ENCODE data around the gene ARHGAP26. TPM values are rescaled to one million over a fixed set of nuclear protein-coding genes. Genes with fewer than 3 reads are reported as not detected.

The ARHGAP26 gene
- total and polyA plus RNA-seq, 4 donors, result 1.8 to 16.7 (median 4.1) TPM

- H3K27ac ChIP-seq (ENCODE audit: low read depth in 1 of 2, low read length in 2 of 2), result no peak overlapping the region
- no peak overlapping the region for H3K9ac ChIP-seq (ENCODE audit: low read depth in 1 of 2, low read length in 2 of 2)
- no peaks in the 10 kb centered on the region for H3K27me3 ChIP-seq (ENCODE audit: control insufficient read depth in 4 of 4, insufficient read depth in 4 of 4, low read length in 3 of 4)
- H3K4me1 ChIP-seq (ENCODE audit: control insufficient read depth in 4 of 4, insufficient read depth in 4 of 4, low read length in 3 of 4), result peaks cover 0 to 3% (median 0%) of the 10 kb centered on the region in 4 donors
- no peak for TF ChIP-seq HNF4A (conservative IDR thresholded peaks at IDR 0.05)
- TF ChIP-seq TAF1 (conservative IDR thresholded peaks at IDR 0.05), result no peak
- TF ChIP-seq MAX (IDR thresholded peaks at IDR 0.05), result no peak
- TF ChIP-seq RXRA (IDR thresholded peaks at IDR 0.05), result no peak
- no peak for TF ChIP-seq ZBTB33 (IDR thresholded peaks at IDR 0.05)
- no peak for TF ChIP-seq HNF4G (IDR thresholded peaks at IDR 0.05)
- no peak for TF ChIP-seq REST (IDR thresholded peaks at IDR 0.05)
- TF ChIP-seq YY1 (IDR thresholded peaks at IDR 0.05), result no peak
- TF ChIP-seq RAD21 (IDR thresholded peaks at IDR 0.05), result no peak
- TF ChIP-seq JUND (IDR thresholded peaks at IDR 0.05), result no peak
- no peak for TF ChIP-seq NR2F2 (IDR thresholded peaks at IDR 0.05)
- TF ChIP-seq GABPA (IDR thresholded peaks at IDR 0.05 in 1 of 2, conservative IDR thresholded peaks at IDR 0.05 in 1 of 2), result no peak
- TF ChIP-seq, protein P1, sequence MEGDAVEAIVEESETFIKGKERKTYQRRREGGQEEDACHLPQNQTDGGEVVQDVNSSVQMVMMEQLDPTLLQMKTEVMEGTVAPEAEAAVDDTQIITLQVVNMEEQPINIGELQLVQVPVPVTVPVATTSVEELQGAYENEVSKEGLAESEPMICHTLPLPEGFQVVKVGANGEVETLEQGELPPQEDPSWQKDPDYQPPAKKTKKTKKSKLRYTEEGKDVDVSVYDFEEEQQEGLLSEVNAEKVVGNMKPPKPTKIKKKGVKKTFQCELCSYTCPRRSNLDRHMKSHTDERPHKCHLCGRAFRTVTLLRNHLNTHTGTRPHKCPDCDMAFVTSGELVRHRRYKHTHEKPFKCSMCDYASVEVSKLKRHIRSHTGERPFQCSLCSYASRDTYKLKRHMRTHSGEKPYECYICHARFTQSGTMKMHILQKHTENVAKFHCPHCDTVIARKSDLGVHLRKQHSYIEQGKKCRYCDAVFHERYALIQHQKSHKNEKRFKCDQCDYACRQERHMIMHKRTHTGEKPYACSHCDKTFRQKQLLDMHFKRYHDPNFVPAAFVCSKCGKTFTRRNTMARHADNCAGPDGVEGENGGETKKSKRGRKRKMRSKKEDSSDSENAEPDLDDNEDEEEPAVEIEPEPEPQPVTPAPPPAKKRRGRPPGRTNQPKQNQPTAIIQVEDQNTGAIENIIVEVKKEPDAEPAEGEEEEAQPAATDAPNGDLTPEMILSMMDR (IDR thresholded peaks at IDR 0.05; ENCODE audit: low read depth, low read length, missing input control), result no peak
- no peak for TF ChIP-seq FOXA1 (IDR thresholded peaks at IDR 0.05)
- TF ChIP-seq EGR1 (IDR thresholded peaks at IDR 0.05; ENCODE audit: low read depth in 2 of 2), result no peak
- TF ChIP-seq FOXA2 (IDR thresholded peaks at IDR 0.05), result no peak
- TF ChIP-seq, protein P2, sequence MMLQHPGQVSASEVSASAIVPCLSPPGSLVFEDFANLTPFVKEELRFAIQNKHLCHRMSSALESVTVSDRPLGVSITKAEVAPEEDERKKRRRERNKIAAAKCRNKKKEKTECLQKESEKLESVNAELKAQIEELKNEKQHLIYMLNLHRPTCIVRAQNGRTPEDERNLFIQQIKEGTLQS (IDR thresholded peaks at IDR 0.05), result no peak
- TF ChIP-seq SP1 (IDR thresholded peaks at IDR 0.05), result no peak
- H3K9me3 ChIP-seq (ENCODE audit: control insufficient read depth in 4 of 4, low read length in 3 of 4), result no peaks in the 10 kb centered on the region
- H3K36me3 ChIP-seq (ENCODE audit: control insufficient read depth in 4 of 4, insufficient read depth in 3 of 4, low read depth in 1 of 4, low read length in 3 of 4), result peaks cover 0 to 8% (median 2%) of the 10 kb centered on the region in 4 donors
- DNase-seq (ENCODE audit: low spot score), result no peak
- no peak overlapping the region for H3K4me3 ChIP-seq (ENCODE audit: low read depth in 1 of 3, low read length in 3 of 3)
- 94% methylated on average over 4 of the region's 4 CpGs for WGBS
These were observed 249.0 kb downstream of the ARHGAP26 start for GRCh38 chr5:143019157-143019556.

Measured in liver (tissue), 9 donors.